ENCODE data around the gene PBX1. TPM values are rescaled to one million over a fixed set of nuclear protein-coding genes. Genes with fewer than 3 reads are reported as not detected.

PBX1 gene
- total and polyA plus RNA-seq, 2 donors (not counting 3 experiments of a cell fraction or from before 2014, with no cell fraction given): 10.7 to 24.1 TPM

DNA sequence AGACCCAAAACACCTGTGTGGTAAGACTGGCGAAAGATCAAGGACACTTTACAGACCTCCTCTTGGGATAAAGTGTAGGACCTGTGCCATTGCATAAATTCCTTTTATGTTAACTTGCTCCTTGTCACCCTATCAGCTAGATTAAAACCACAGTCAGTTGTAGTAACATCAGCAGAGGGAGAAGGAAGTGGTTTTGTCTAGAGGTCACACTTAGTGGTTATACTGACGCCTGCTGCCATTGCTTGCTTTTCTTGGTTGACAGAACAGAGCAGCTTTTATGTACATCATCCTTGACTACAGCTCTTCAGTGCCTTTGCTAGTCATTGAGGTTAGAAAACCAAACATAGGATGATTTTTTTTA lies 101.4 kb downstream of the PBX1 start:
- Histone ChIP-seq H2AFZ (ENCODE audit: low read depth, low read length) (no peak overlapping the region), H3K27ac (ENCODE audit: insufficient read depth, low read depth, low read length) (no peak overlapping the region), H3K9me1 (replicated peaks; ENCODE audit: control insufficient read depth, extremely low read depth, insufficient read depth, low read length) (no peaks in the 10 kb centered on the region), H3K4me2 (ENCODE audit: insufficient read depth, low read length) (no peak overlapping the region), H3K36me3 (ENCODE audit: control insufficient read depth in 2 of 2, extremely low read depth in 1 of 2, insufficient read depth in 2 of 2, low read length in 2 of 2) (no peaks in the 10 kb centered on the region), H3K79me2 (ENCODE audit: control insufficient read depth, insufficient read depth, low read length) (no peaks in the 10 kb centered on the region), H3K9ac (replicated peaks; ENCODE audit: extremely low read depth, insufficient read depth, low read length) (no peak overlapping the region), H3K9me3 (replicated peaks; ENCODE audit: control insufficient read depth, insufficient read depth, low read length) (no peaks in the 10 kb centered on the region), H4K20me1 (replicated peaks; ENCODE audit: control insufficient read depth, extremely low read depth, insufficient read depth, low read length) (no peaks in the 10 kb centered on the region), H3K27me3 (ENCODE audit: control insufficient read depth in 2 of 2, insufficient read depth in 2 of 2, low read length in 2 of 2) (no peaks in the 10 kb centered on the region), H3K4me1 (ENCODE audit: control insufficient read depth, extremely low read depth, insufficient read depth, low read length) (peaks cover 3% of the 10 kb centered on the region), H3K4me3 (replicated peaks in 1 of 3; ENCODE audit: insufficient read depth in 1 of 3, low read depth in 1 of 3, low read length in 3 of 3) (no peak overlapping the region)
- ChIA-PET POLR2A (no interaction called here), CTCF (interaction anchor here (0.6 kb wide), 1 partner anchor 64 kb away, joined by 4 read pairs; no protein-coding TSS in a partner anchor)
- FAIRE-seq: no peak
- intact Hi-C loops (cut with micrococcal nuclease) (no loop called here), dilution Hi-C loops (cut with MboI; ENCODE audit: extremely low pct_ligation_motif_present, low sequenced_read_pairs) (no loop called here)
- DNase-seq (ENCODE audit: low read depth, low spot score): no peak
- no TSS peak for BruUV-seq (replicated peaks)
- no peak for TF ChIP-seq MYC (IDR thresholded peaks at IDR 0.05; ENCODE audit: low read depth, low read length)
- TF ChIP-seq POLR2A (IDR thresholded peaks at IDR 0.05; ENCODE audit: low read depth, low read length): no peak
- TF ChIP-seq, protein P1, sequence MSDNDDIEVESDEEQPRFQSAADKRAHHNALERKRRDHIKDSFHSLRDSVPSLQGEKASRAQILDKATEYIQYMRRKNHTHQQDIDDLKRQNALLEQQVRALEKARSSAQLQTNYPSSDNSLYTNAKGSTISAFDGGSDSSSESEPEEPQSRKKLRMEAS (IDR thresholded peaks at IDR 0.05; ENCODE audit: insufficient read depth, insufficient read length): no peak
- TF ChIP-seq JUN (IDR thresholded peaks at IDR 0.05; ENCODE audit: borderline replicate concordance, insufficient read depth, insufficient read length, low read depth): no peak
- TF ChIP-seq, protein P2, sequence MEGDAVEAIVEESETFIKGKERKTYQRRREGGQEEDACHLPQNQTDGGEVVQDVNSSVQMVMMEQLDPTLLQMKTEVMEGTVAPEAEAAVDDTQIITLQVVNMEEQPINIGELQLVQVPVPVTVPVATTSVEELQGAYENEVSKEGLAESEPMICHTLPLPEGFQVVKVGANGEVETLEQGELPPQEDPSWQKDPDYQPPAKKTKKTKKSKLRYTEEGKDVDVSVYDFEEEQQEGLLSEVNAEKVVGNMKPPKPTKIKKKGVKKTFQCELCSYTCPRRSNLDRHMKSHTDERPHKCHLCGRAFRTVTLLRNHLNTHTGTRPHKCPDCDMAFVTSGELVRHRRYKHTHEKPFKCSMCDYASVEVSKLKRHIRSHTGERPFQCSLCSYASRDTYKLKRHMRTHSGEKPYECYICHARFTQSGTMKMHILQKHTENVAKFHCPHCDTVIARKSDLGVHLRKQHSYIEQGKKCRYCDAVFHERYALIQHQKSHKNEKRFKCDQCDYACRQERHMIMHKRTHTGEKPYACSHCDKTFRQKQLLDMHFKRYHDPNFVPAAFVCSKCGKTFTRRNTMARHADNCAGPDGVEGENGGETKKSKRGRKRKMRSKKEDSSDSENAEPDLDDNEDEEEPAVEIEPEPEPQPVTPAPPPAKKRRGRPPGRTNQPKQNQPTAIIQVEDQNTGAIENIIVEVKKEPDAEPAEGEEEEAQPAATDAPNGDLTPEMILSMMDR (IDR thresholded peaks at IDR 0.05; ENCODE audit: extremely low read depth in 1 of 2, insufficient read depth in 1 of 2, low read depth in 1 of 2, low read length in 2 of 2): no peak
- TF ChIP-seq FOS (IDR thresholded peaks at IDR 0.05; ENCODE audit: borderline replicate concordance, insufficient read depth, low read length): no peak
- no peak for TF ChIP-seq POLR2AphosphoS5 (IDR thresholded peaks at IDR 0.05; ENCODE audit: insufficient read depth, low read depth, low read length)
- no peak for TF ChIP-seq EZH2 (IDR thresholded peaks at IDR 0.05; ENCODE audit: borderline replicate concordance, low read depth, low read length, severe bottlenecking)
- TF ChIP-seq GATA2 (IDR thresholded peaks at IDR 0.05; ENCODE audit: insufficient read depth, insufficient read length, low read depth, low read length): no peak
